ENCODE measurements around the gene ZNF813. TPM values are rescaled to one million over a fixed set of nuclear protein-coding genes. Genes with fewer than 3 reads are reported as not detected.

ZNF813 gene
- total RNA-seq (2022; extraction: Qiagen RNA extraction; ENCODE audit: low read depth) = 0.21 to 0.64 TPM (median 0.46 TPM) in 5 replicates

GRCh38 chr19:53467485-53468262 lies at the start of gene ZNF813:
Gene ZNF813, plus strand, starts transcription at chr19:53467733. Its CDS starts 16,090 bp downstream, at chr19:53483823.

DNA sequence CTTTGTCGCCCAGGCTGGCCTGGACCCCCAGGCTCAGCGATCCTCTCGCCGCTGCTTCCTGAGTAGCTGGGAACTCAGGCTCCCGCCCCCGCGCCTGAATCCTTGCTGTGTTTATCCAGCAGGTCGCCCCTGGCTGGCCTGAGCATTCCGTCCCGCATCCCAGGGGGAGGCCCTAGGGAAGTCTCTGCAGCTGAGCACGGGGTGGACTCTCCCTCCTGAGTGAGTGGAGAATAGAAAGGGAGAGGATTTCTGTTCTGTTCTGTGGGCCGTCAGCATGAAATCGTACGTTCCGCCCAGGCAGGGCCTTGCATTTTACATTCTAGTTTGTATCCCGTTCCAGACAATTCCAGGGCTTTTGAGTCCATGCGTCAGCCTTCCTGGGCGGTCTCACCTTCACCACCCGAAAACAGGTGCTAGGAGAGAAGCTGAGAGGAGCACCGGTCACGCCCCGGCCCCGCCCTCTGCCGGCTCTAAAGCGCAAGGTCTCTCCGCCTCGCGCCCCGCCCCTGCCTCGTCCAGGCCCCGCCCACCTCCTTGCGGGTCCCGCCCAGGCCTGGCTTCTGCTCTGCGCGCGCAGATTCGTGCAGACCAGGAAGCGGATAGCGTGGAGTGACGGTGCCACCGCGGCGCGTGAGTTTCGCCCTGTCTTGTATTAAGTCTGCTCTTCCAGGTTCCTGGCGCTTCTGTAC lies 36.0 kb upstream of the ZNF813 start, which contains the start of gene ZNF761:
TSS of gene ZNF761 (plus strand) at position 586 of the 689 bp plus-strand sequence. CDS start 15,285 bp downstream, outside the sequence.

GRCh38 chr19:53537521-53538377 lies 70.2 kb downstream of the ZNF813 start, which contains the start of gene ZNF331:
Gene ZNF331, plus strand, starts transcription at chr19:53538145. Its CDS starts 31,232 bp downstream, at chr19:53569377.

Other genes starting within 250 kb of the ZNF813 start
- gene ZNF677, start 212.9 kb upstream of the ZNF813 start, total RNA-seq (2022; extraction: Qiagen RNA extraction; ENCODE audit: low read depth) = not detected in 5 replicates
- not detected in 5 replicates for gene VN1R2, start 209.4 kb upstream of the ZNF813 start, total RNA-seq (2022; extraction: Qiagen RNA extraction; ENCODE audit: low read depth)
- not detected in 5 replicates for gene VN1R4, start 200.0 kb upstream of the ZNF813 start, total RNA-seq (2022; extraction: Qiagen RNA extraction; ENCODE audit: low read depth)
- 2.7 to 4.3 TPM (median 3.8 TPM) in 5 replicates for gene ZNF845, start 134.0 kb upstream of the ZNF813 start, total RNA-seq (2022; extraction: Qiagen RNA extraction; ENCODE audit: low read depth)
- 0.14 to 0.66 TPM (median 0.24 TPM) in 5 replicates for gene ZNF525, start 102.0 kb upstream of the ZNF813 start, total RNA-seq (2022; extraction: Qiagen RNA extraction; ENCODE audit: low read depth)
- gene ZNF765, start 72.6 kb upstream of the ZNF813 start, total RNA-seq (2022; extraction: Qiagen RNA extraction; ENCODE audit: low read depth) = 3.3 to 5.1 TPM (median 4.4 TPM) in 5 replicates
- gene ZNF761, start 35.7 kb upstream of the ZNF813 start, total RNA-seq (2022; extraction: Qiagen RNA extraction; ENCODE audit: low read depth) = 7.3 to 8.1 TPM (median 7.8 TPM) in 5 replicates
- 9.0 to 12.6 TPM (median 12.4 TPM) in 5 replicates for gene ZNF331, start 70.4 kb downstream of the ZNF813 start, total RNA-seq (2022; extraction: Qiagen RNA extraction; ENCODE audit: low read depth)
- gene DPRX, start 164.3 kb downstream of the ZNF813 start, total RNA-seq (2022; extraction: Qiagen RNA extraction; ENCODE audit: low read depth) = not detected in 5 replicates